CD4-positive, alpha-beta T cell treated with Interleukin-4 for 1 hour (primary cell): ENCODE results near the gene CYP4X1.
A peak's percentile ranks its signal among the peaks of the same experiment; 100 is the strongest.
"Not testable (repeated sequence)": the region's sequence is repeated elsewhere in the genome, so short reads cannot be mapped to it uniquely, and the experiment has no call there.

Experiments
- DNase-seq, 2 donors: peaks; one replicate each; pipeline ENCODE4 v3.0.0-alpha.2; 2020 to 2022

Gene CYP4X1

DNA sequence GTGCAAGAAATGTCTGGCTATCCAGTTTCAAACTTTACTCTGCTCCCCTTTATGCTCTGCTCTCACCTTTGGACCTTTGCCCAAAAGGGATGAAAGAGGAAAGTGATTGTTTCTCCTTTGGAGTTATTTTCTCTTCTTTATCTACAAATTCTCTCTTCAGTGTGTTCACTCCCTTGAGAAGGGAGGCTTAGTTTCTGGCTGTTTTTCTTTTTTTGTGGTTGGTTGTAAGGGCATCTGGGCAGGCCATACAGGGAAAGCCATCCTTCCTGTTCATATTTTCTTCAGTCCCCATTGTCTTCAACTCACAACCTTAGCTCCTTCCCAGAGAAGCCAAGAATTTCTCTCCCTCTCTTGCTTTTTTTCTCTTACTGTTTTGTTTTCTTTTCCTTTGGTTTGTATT is 46.0 kb downstream of the CYP4X1 start:
- not testable (repeated sequence) for DNase-seq

DNA sequence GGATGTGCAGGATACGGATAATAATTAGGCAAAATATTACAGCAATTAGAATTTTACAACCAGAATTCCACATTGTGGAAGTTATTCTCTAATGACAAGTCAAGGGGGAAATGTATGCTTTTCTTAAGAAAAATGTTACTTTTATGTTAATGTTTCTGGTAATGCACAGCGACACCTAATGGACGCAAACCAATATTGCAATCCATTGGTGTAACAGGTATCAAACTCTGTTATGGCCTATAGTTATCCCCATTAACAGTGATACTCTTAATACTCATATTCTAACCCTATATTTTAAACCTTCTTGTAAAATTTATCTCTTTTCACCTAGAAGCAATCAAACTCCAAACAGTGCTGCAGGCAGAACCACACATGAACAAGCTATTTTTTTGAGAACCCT is 65.9 kb downstream of the CYP4X1 start:
- DNase-seq = peak in 1 of 2 donors; percentile 36

DNA sequence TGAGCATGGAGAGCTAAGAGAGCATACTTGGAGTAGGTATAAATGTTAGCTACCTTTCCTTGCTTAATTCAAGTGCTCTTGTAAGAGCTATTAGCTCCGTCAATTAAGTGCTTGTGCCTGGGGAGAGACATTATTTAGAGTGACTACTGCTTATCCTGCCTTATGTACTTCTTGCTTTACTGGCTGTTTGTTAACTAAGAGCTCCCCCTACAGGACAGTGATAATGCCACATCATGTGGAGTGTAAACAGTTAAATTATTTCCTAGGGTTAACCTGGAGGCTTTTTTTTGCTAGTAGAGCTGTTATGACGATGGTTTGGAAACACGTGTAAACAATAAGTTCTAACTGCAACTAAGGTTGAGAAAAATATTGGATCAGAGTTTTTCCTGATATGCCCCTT is 68.0 kb downstream of the CYP4X1 start:
- DNase-seq = not testable (repeated sequence)
